T-helper 1 cell treated with Interleukin-12 subunit alpha and Interleukin-12 subunit beta and Interleukin-4 antibody, amounts not matched to agents 30 μg/mL and 1 μg/mL, for 36 hours (primary cell): ENCODE results near the gene CFI.
A peak's percentile ranks its signal among the peaks of the same experiment; 100 is the strongest.

ENCODE experiments used
- H3K27ac Mint-ChIP-seq: one replicate; pipeline ENCODE4 v1.8.0; 2021; ENCODE audit warnings: mild to moderate bottlenecking, mixed read lengths
- H3K27me3 Mint-ChIP-seq: one replicate; pipeline ENCODE4 v1.8.0; 2021; ENCODE audit warnings: low read depth, mixed read lengths
- H3K36me3 Mint-ChIP-seq: one replicate; pipeline ENCODE4 v1.8.0; 2021; ENCODE audit warnings: low read depth, mixed read lengths
- H3K4me1 Mint-ChIP-seq: one replicate; pipeline ENCODE4 v1.8.0; 2021; ENCODE audit warnings: low read depth, mixed read lengths
- H3K4me3 Mint-ChIP-seq: one replicate; pipeline ENCODE4 v1.8.0; 2021; ENCODE audit warnings: mild to moderate bottlenecking, moderate library complexity, mixed read lengths
- H3K9me3 Mint-ChIP-seq: one replicate; pipeline ENCODE4 v1.8.0; 2021; ENCODE audit warnings: mixed read lengths

The CFI gene

DNA sequence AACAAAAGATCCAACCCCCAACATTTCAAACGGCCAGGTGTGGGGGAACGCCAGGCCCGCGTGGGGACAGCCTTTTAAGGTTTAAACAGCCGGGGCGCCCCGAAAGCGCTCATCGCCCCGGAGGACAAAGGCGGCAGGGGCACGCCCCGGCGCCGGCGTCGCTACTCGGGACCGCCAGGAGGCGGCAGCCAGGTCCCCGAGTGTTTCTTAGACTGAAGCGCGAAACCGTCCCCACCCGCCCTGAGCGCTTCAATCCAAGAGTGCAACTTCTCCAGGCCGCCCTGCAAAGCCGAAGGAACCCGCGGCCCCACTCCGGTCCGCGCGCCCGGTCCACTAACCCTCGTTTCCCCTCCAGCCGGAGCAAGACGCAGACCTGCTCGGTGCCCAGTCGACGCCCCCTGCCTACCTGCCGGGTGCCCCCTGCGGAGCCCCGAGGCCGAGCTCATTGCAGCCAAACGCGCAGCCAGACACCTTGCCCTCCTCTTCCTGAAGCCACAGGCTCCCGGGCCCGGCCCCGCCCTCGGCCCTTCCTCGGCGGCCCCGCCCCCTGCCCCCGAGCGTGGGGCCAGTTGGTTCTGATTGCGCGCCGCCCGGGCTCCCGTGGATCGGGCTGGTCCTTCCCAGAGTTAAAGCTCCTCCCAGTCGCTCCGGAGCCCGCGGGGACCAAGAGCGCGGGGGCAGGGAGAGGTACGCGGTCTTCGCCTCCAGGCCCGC, 98.7 kb downstream of the CFI start, which contains the start of gene CASP6:
CASP6 (minus strand) TSS at position 496 of the 714 bp plus-strand sequence; CDS start at position 446, 50 bp downstream.
- Mint-ChIP-seq H3K27me3 (no peaks in the 10 kb centered on the region), H3K4me3 (peak within 1 kb of the TSS; percentile 92), H3K9me3 (no peaks in the 10 kb centered on the region), H3K27ac (peak within 1 kb of the TSS; percentile 93), H3K4me1 (peaks cover 36% of the 10 kb centered on the region), H3K36me3 (peaks cover 20% of the 10 kb centered on the region)

DNA sequence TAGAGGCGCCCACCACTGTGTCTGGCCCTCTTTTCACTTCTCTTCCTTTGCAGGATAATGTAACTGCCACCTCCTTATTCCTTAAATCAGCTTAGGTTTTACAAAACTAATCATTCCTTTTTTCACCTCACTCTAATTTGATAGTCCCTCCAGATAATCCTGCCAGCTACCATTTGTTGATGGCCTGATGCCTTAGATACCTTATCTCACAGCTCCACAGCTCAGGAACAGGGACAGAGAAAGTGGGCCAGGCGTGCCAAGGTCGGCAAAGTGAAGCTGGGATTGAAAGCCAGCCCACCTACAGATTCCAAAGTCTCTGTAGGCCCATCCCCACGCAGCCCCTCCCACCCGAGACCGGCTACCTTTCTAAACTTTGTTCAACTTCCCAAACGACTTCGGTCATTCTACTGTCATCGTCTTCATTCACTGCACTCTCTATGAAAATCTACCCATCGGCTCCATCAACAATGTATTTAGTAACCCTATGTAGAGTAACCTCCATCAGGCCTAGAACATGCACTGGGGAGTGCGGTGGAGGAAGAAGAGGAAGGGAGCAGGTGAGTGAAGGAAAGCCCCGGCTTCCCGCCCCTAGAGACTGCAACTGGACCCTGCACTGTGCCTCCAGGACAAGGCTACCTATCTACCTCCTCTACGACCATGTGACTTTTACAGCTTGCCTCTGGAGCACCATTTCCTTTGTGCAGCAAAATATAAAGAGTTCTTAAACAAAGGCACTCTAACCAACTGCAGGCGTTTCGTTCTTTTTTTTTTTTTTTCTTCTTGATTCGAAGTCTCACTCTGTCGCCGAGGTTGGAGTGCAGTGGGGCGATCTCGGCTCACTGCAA, 100.0 kb downstream of the CFI start:
- no peaks in the 10 kb centered on the region for H3K27me3 Mint-ChIP-seq
- peak overlapping the region; percentile 93 for H3K27ac Mint-ChIP-seq
- H3K36me3 Mint-ChIP-seq, result peaks cover 26% of the 10 kb centered on the region
- H3K9me3 Mint-ChIP-seq, result no peaks in the 10 kb centered on the region
- peaks cover 40% of the 10 kb centered on the region for H3K4me1 Mint-ChIP-seq
- peak overlapping the region; percentile 92 for H3K4me3 Mint-ChIP-seq

DNA sequence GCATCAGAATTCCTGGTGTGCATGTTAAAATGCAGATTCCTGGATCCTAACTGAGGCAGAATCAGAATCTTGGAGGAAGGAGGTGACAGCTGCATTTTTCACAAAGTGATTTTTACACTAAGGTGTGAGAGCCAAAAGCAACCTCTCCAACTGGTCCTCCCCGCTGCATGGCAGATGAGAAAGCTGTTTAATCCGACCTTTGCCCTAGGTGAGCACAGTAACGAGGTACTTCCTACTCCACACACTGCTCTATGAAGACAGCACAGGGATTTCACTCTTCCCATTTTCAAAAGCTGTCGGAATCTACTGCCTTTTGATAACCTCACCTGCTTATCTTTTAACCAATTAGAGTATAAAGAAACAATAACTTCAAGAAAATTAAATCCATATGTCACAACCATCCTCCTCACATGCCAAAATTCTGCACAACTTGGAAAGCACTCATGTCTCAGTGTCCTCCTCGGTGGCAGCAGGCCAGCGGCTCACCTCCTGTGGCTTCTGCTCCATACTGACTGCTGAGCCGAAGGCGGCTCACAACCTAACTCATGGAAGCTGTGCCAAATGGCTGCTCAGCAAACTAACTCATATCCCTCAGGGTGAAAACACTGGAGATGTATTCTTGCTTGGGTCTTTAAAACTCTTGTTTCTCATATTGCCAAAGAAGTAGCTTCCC, 102.1 kb downstream of the CFI start:
- peaks cover 31% of the 10 kb centered on the region for H3K36me3 Mint-ChIP-seq
- no peak overlapping the region for H3K27ac Mint-ChIP-seq
- peaks cover 37% of the 10 kb centered on the region for H3K4me1 Mint-ChIP-seq
- H3K4me3 Mint-ChIP-seq, result no peak overlapping the region
- H3K9me3 Mint-ChIP-seq, result no peaks in the 10 kb centered on the region
- no peaks in the 10 kb centered on the region for H3K27me3 Mint-ChIP-seq

DNA sequence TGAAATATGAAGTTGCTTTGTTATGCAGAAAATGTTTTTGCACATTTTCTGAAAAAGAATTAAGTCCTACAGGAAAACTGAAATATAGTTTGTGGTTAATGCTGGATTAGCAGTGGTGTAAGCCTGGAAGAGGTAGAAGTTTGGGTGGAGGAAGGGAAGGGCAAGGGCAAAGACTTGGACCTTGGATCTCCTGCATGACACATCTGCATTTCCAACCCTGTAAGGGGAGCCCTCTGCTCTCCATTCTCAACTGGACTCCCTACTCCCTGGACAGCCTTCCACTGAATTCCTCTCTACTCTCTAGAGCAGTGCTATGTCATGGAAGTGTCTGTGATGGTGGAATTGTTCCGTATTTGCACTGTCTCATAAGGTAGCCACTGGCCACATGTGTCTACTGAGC, 103.1 kb downstream of the CFI start:
- peak overlapping the region; percentile 24 for H3K27ac Mint-ChIP-seq
- no peaks in the 10 kb centered on the region for H3K9me3 Mint-ChIP-seq
- no peak overlapping the region for H3K4me3 Mint-ChIP-seq
- H3K4me1 Mint-ChIP-seq, result peaks cover 31% of the 10 kb centered on the region
- peaks cover 38% of the 10 kb centered on the region for H3K36me3 Mint-ChIP-seq
- H3K27me3 Mint-ChIP-seq, result no peaks in the 10 kb centered on the region

DNA sequence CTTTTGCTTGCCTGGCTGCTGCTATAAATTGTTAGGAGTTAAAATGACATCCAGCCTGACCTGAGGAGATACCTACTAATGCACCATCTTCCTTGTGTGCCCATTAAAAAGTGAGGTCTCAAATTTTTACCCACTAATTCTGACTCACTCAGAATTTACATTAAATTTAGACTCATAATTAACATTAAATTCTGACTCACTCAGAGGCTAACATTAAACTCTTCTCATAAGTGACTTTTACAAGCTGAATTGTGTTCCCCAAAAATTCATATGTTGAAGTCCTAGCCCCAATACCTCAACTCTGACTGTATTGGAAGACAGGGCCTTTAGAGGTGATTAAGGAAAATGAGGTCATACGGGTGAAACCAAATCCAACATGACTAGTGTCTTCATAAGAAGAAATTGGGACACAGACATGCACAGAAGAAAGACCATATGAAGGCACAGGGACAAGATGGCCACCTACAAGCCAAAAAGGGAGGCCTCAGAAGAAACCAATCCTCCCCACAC, 110.3 kb downstream of the CFI start:
- H3K4me1 Mint-ChIP-seq, result peaks cover 22% of the 10 kb centered on the region
- H3K36me3 Mint-ChIP-seq, result peaks cover 52% of the 10 kb centered on the region
- no peak overlapping the region for H3K4me3 Mint-ChIP-seq
- H3K27me3 Mint-ChIP-seq, result no peaks in the 10 kb centered on the region
- no peaks in the 10 kb centered on the region for H3K9me3 Mint-ChIP-seq
- peak overlapping the region; percentile 62 for H3K27ac Mint-ChIP-seq
